ENCODE data around the gene OTOP3. TPM values are rescaled to one million over a fixed set of nuclear protein-coding genes. Genes with fewer than 3 reads are reported as not detected.

Gene OTOP3
- total RNA-seq, 1 experiment from 2014 or later = not detected

GRCh38 chr17:74936470-74936799, 737 bp downstream of the OTOP3 start:
- Mint-ChIP-seq H3K27ac (no peak overlapping the region), H3K4me3 (peak overlapping the region in 1 of 2 experiments; percentile 60; a peak in 1 of 5 replicates), H3K4me1 (peaks cover 2 to 11% of the 10 kb centered on the region in 2 experiments; a peak in 3 of 4 replicates), H3K9me3 (no peaks in the 10 kb centered on the region; a peak in 2 of 5 replicates), H3K27me3 (ENCODE audit: low read depth) (peaks cover 92% of the 10 kb centered on the region), H3K36me3 (ENCODE audit: insufficient read depth in 1 of 3, low read depth in 3 of 3) (no peaks in the 10 kb centered on the region)
- H3K14ac ChIP-seq (ENCODE audit: insufficient read depth, low read length) = no peak overlapping the region
- H3K23ac ChIP-seq (ENCODE audit: insufficient read length, low read depth, low read length) = no peak overlapping the region
- DNase-seq = no peak
- no peak overlapping the region for H4K5ac ChIP-seq (ENCODE audit: insufficient read length, low read depth, low read length)
- H2BK15ac ChIP-seq (ENCODE audit: low read depth, low read length) = no peak overlapping the region
- H3K9me3 ChIP-seq (ENCODE audit: control insufficient read depth, low read depth, low read length) = no peaks in the 10 kb centered on the region
- no peak overlapping the region for H4K8ac ChIP-seq (replicated peaks; ENCODE audit: insufficient read length, low read depth, low read length)
- no peak overlapping the region for H4K91ac ChIP-seq (ENCODE audit: insufficient read length, low read depth, low read length)
- no peak overlapping the region for H3K18ac ChIP-seq (ENCODE audit: insufficient read length, low read depth, low read length)
- H3K27me3 ChIP-seq (ENCODE audit: insufficient read depth, low read length) = peaks cover 32% of the 10 kb centered on the region
- WGBS (ENCODE audit: extremely low coverage, insufficient read length, low lambda C conversion rate) = no CpG with 5 or more reads among the region's 12 CpGs
- H3K23me2 ChIP-seq (ENCODE audit: insufficient read length, low read depth, low read length, poor library complexity, severe bottlenecking) = peaks cover 14% of the 10 kb centered on the region
- H2BK12ac ChIP-seq (ENCODE audit: insufficient read length, low read depth, low read length) = no peak overlapping the region
- H2BK5ac ChIP-seq (ENCODE audit: insufficient read length, low read length) = no peak overlapping the region
- H2BK20ac ChIP-seq (ENCODE audit: low read depth, low read length, poor library complexity, severe bottlenecking) = no peak overlapping the region
- no peak for TF ChIP-seq CTCF (conservative IDR thresholded peaks at IDR 0.05)
- H4K20me1 ChIP-seq (ENCODE audit: control insufficient read depth, insufficient read depth, insufficient read length) = no peaks in the 10 kb centered on the region
- H2BK120ac ChIP-seq (ENCODE audit: low read depth, low read length, poor library complexity, severe bottlenecking) = no peak overlapping the region
- H3T11ph ChIP-seq (ENCODE audit: low read length) = no peak overlapping the region
- no peak overlapping the region for H3K9ac ChIP-seq (ENCODE audit: extremely low read depth, insufficient read length, low read length)
- H2AK5ac ChIP-seq (ENCODE audit: insufficient read length, low read length) = no peak overlapping the region
- no peaks in the 10 kb centered on the region for H3K79me2 ChIP-seq (ENCODE audit: insufficient read depth, low read length)
- no peak overlapping the region for H3K4ac ChIP-seq (ENCODE audit: low read depth, low read length)
- no peak overlapping the region for H3K56ac ChIP-seq (ENCODE audit: insufficient read length, low read depth, low read length)
- H3K4me1 ChIP-seq (ENCODE audit: insufficient read depth, low read length) = no peaks in the 10 kb centered on the region; the same call in 1 of the 2 replicates
- no peak overlapping the region for H3K27ac ChIP-seq (ENCODE audit: insufficient read length, low read depth, low read length)
- H2AFZ ChIP-seq (ENCODE audit: low read length) = no peak overlapping the region
- no peaks in the 10 kb centered on the region for H3K79me1 ChIP-seq (ENCODE audit: insufficient read depth, low read depth, low read length, poor library complexity, severe bottlenecking)
- H3K4me2 ChIP-seq (ENCODE audit: insufficient read depth, insufficient read length, low read length) = peak overlapping the region; percentile 56

All from H9 (cell line).